Erythroblast (primary cell): ENCODE measurements around the gene EVX1.

Experiments
- GATA1 ChIP-seq: IDR thresholded peaks from 2 replicates; pipeline ENCODE4 v1.6.1; 2011; ENCODE audit warnings: low read depth, mild to moderate bottlenecking, control low read depth, low read length, moderate library complexity
- POLR2A ChIP-seq: IDR thresholded peaks from 2 replicates; pipeline ENCODE4 v1.6.1; 2011; ENCODE audit warnings: mild to moderate bottlenecking, low read length

DNA sequence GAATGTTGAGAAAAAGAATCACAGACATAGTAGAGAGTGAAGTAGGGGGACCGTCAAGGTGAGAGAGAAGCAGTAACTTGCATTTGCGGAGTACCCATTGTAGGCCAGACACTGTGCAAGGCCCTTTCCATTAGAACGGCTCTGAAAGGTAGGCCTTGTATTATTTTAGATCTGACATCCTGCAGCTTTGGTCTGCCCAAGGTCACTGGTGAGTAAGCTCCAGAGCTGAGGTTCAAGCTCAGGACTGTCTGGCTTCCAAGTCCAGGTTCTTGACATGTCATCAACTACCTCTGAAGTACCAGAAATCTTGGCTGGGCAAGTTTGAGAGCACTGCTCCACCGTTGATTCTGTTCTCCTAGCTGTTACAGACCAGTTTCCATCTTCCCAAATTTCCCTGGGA, 13.2 kb upstream of the EVX1 start:
- TF ChIP-seq GATA1 (no peak), POLR2A (no peak)
